ENCODE results near the gene GK.

- TF ChIP-seq CTCF (IDR thresholded peaks at IDR 0.05; ENCODE audit: low read length), result no peak
- TF ChIP-seq EZH2 (IDR thresholded peaks at IDR 0.05; ENCODE audit: borderline replicate concordance, low read length), result no peak
Observed at GRCh38 chrX:30620125-30620524, 33.1 kb upstream of the GK start.
